B cell (primary cell): Measurements from ENCODE around the gene ZNF580. TPM values are rescaled to one million over a fixed set of nuclear protein-coding genes. Genes with fewer than 3 reads are reported as not detected.

ENCODE experiments used
- ATAC-seq: fragments of 200-7000 bp; cut with Tn5 transposase; one replicate; pipeline ENCODE4 v1.10.0; 2021; ENCODE audit warnings: low read depth, mild to moderate bottlenecking, moderate number of reproducible peaks, moderate library complexity
- CTCF ChIA-PET: fragments of 350-600 bp; sonication (Branson Sonifier 250); formaldehyde crosslinking; loops from one replicate; lab custom pipeline; 2021; ENCODE audit warnings: antibody characterized with exemption, inconsistent platforms; lab: Charles Lee
- POLR2A ChIA-PET: fragments of 350-600 bp; sonication (Branson Sonifier 250); formaldehyde crosslinking; loops from one replicate; lab custom pipeline; 2021; ENCODE audit warnings: antibody characterized with exemption; lab: Charles Lee
- DNase-seq: peaks from one replicate; pipeline ENCODE4 v3.0.0; 2013
- H2AFZ ChIP-seq: 2 replicates; pipeline ENCODE4 v1.6.1; 2012; ENCODE audit warnings: mild to moderate bottlenecking, low read depth, low read length; ENCODE audit not compliant: insufficient read depth, poor library complexity, severe bottlenecking
- H3K27ac ChIP-seq, 2 donors: 1 replicate in 1 of 2; 2 replicates in 1 of 2; pipeline ENCODE4 v1.5.1; 2012 to 2013; ENCODE audit warnings: low read length in 2 of 2, mild to moderate bottlenecking in 2 of 2, moderate library complexity in 1 of 2
- H3K27me3 ChIP-seq, 4 experiments: fragments of 200-600 bp in 1 of 4; sonication (generic) in 1 of 4; replicated peaks in 1 of 4; 1 replicate in 2 of 4; 2 replicates in 2 of 4; pipeline versions ENCODE4 v1.6.1 to v1.7.0; 2013 to 2016; ENCODE audit warnings: low read length in 3 of 4, mild to moderate bottlenecking in 2 of 4, mixed read lengths in 1 of 4, moderate library complexity in 1 of 4; ENCODE audit not compliant: insufficient read depth in 4 of 4, control insufficient read depth in 3 of 4; ENCODE audit errors: control extremely low read depth in 1 of 4
- H3K36me3 ChIP-seq, 2 experiments: replicated peaks in 1 of 2; 1 replicate in 1 of 2; 2 replicates in 1 of 2; pipeline versions ENCODE4 v1.6.1 to v1.7.1; 2013; ENCODE audit warnings: low read length in 1 of 2; ENCODE audit not compliant: insufficient read depth in 2 of 2, control insufficient read depth in 1 of 2; ENCODE audit errors: control extremely low read depth in 1 of 2, extremely low read depth in 1 of 2
- H3K4me1 ChIP-seq, 2 donors: fragments of 200-600 bp in 1 of 2; sonication (generic) in 1 of 2; 1 replicate in 1 of 2; 2 replicates in 1 of 2; pipeline versions ENCODE4 v1.5.1 to v1.6.1; 2013 to 2017; ENCODE audit warnings: low read length in 2 of 2; ENCODE audit not compliant: control insufficient read depth in 2 of 2, insufficient read depth in 2 of 2
- H3K4me2 ChIP-seq: replicated peaks from 2 replicates; pipeline ENCODE3; 2012; ENCODE audit warnings: mild to moderate bottlenecking, low read depth, low read length; ENCODE audit not compliant: poor library complexity, severe bottlenecking
- H3K4me3 ChIP-seq, 5 experiments: fragments of 200-600 bp in 1 of 5; sonication (generic) in 1 of 5; 1 replicate in 3 of 5; 2 replicates in 2 of 5; pipeline versions ENCODE4 v1.5.1 to v1.7.0; 2011 to 2016; ENCODE audit warnings: low read length in 4 of 5, mild to moderate bottlenecking in 4 of 5, low read depth in 2 of 5, control low read depth in 1 of 5, moderate library complexity in 1 of 5; ENCODE audit not compliant: insufficient read depth in 1 of 5; ENCODE audit errors: control extremely low read depth in 1 of 5, extremely low read depth in 1 of 5
- H3K79me2 ChIP-seq: fragments of 200-600 bp; sonication (generic); one replicate; pipeline ENCODE4 v1.6.0; 2016; ENCODE audit warnings: low read length; ENCODE audit not compliant: control insufficient read depth, insufficient read depth
- H3K9ac ChIP-seq: fragments of 200-600 bp; sonication (generic); 2 replicates; pipeline ENCODE4 v1.6.1; 2017; ENCODE audit warnings: mild to moderate bottlenecking, low read length, moderate library complexity
- H3K9me3 ChIP-seq, 3 donors: one replicate each; pipeline versions ENCODE4 v1.6.1 to v1.7.1; 2013; ENCODE audit warnings: low read length in 2 of 3; ENCODE audit not compliant: control insufficient read depth in 2 of 3, insufficient read depth in 1 of 3; ENCODE audit errors: control extremely low read depth in 1 of 3
- H4K20me1 ChIP-seq: 2 replicates; pipeline ENCODE4 v1.6.0; 2012; ENCODE audit warnings: mild to moderate bottlenecking, low read length; ENCODE audit not compliant: insufficient read depth, control insufficient read depth, poor library complexity, severe bottlenecking
- H3K27ac Mint-ChIP-seq: one replicate; pipeline ENCODE4 v1.8.0; 2021; ENCODE audit warnings: mixed read lengths
- H3K27me3 Mint-ChIP-seq: one replicate; pipeline ENCODE4 v1.8.0; 2021; ENCODE audit warnings: mixed read lengths
- H3K4me1 Mint-ChIP-seq: one replicate; pipeline ENCODE4 v1.8.0; 2021; ENCODE audit warnings: mixed read lengths
- H3K4me3 Mint-ChIP-seq: one replicate; pipeline ENCODE4 v1.8.0; 2021; ENCODE audit warnings: mixed read lengths
- H3K9me3 Mint-ChIP-seq: one replicate; pipeline ENCODE4 v1.8.0; 2022; ENCODE audit warnings: mixed read lengths; ENCODE audit not compliant: insufficient read depth
- CTCF ChIP-seq: fragments of 200-600 bp; IDR thresholded peaks from one replicate; pipeline ENCODE4 v1.8.0; 2022; ENCODE audit warnings: antibody characterized with exemption, mild to moderate bottlenecking
- EZH2 ChIP-seq: IDR thresholded peaks from 2 replicates; pipeline ENCODE4 v1.6.1; 2012; ENCODE audit warnings: borderline replicate concordance, low read depth, mild to moderate bottlenecking, moderate library complexity, low read length; ENCODE audit not compliant: insufficient read depth, poor library complexity, severe bottlenecking
- WGBS: methylation state at CpG from one replicate; pipeline ENCODE4 v1.1.5; 2013; ENCODE audit warnings: missing lambda C conversion rate; ENCODE audit not compliant: insufficient coverage; 5-methylcytosine and 5-hydroxymethylcytosine counted together
- intact Hi-C: fragments of 100-400 bp; cut with micrococcal nuclease; formaldehyde crosslinking; loops from one replicate; pipeline ENCODE4 v1.10.0; 2022
- polyA plus RNA-seq: library from polyadenylated mRNA; depleted of rRNA; stranded (reverse); fragments of >200 nt; gene quantifications from 2 replicates; pipeline ENCODE4 v1.2.3, GENCODE V29; 2012
- total RNA-seq, 2 donors: library from RNA; stranded (reverse); fragments of 120-200 nt in 1 of 2; gene quantifications; 1 replicate in 1 of 2; 2 replicates in 1 of 2; pipeline versions ENCODE4 v1.2.3 to v1.2.4, GENCODE V29; 2013 to 2022

Gene ZNF580
- total and polyA plus RNA-seq, 2 donors (not counting 1 experiment from before 2014, with no cell fraction given), result 69.8 to 101 TPM

- peaks cover 0 to 3% (median 0%) of the 10 kb centered on the region in 3 donors for H3K9me3 ChIP-seq
- TF ChIP-seq CTCF (peak; percentile 70), EZH2 (no peak)
- intact Hi-C loops, result loop anchor here (1.0 to 10.0 kb wide), 6 partner anchors 18 to 351 kb away; partner anchors contain the start of genes BRSK1, HSPBP1, PPP6R1 and ZNF580
- H3K4me1 ChIP-seq, result peaks cover 14 to 31% of the 10 kb centered on the region in 2 donors
- ATAC-seq (peak; percentile 20), DNase-seq (peak; percentile 86)
- peak within 1 kb of the TSS; percentile 72 for H3K9ac ChIP-seq
- no peaks in the 10 kb centered on the region for H3K27me3 ChIP-seq
- Mint-ChIP-seq H3K27me3 (no peaks in the 10 kb centered on the region), H3K27ac (peak within 1 kb of the TSS; percentile 97), H3K4me3 (peak within 1 kb of the TSS; percentile 96), H3K4me1 (peaks cover 59% of the 10 kb centered on the region), H3K9me3 (no peaks in the 10 kb centered on the region)
- WGBS, result under 1% methylated on average over 43 of the region's 44 CpGs
- H4K20me1 ChIP-seq, result peaks cover 4% of the 10 kb centered on the region
- H3K79me2 ChIP-seq, result peaks cover 48% of the 10 kb centered on the region
- H3K4me2 ChIP-seq, result peak within 1 kb of the TSS; percentile 97
- ChIA-PET CTCF (interaction anchor here (0.6 to 2.9 kb wide), 27 partner anchors 10 to 465 kb away, joined by 3 to 46 read pairs (median 5); partner anchors contain the start of genes KMT5C, ZNF628 and ZNF784), POLR2A (interaction anchor here (0.5 to 1.8 kb wide), 10 partner anchors 12 to 129 kb away, joined by 3 to 7 read pairs (median 5); partner anchors contain the start of genes ZNF579, ZNF628 and ZNF784)
- peak within 1 kb of the TSS; percentile 74 to 85 for H3K27ac ChIP-seq
- peak within 1 kb of the TSS; percentile 68 for H2AFZ ChIP-seq
- H3K4me3 ChIP-seq, result peak within 1 kb of the TSS; percentile 43 to 84 (median 70)
- peaks cover 0 to 13% of the 10 kb centered on the region in 2 experiments for H3K36me3 ChIP-seq
These were observed 34.9 kb upstream of the ZNF580 start, which contains the start of gene ZNF865 for GRCh38 chr19:55605637-55606470. Gene ZNF865 (plus strand): TSS chr19:55605647. CDS start chr19:55613619, 7,972 bp downstream.
